ENCODE data around the gene SLC25A25.
"Not testable (repeated sequence)": the region's sequence is repeated elsewhere in the genome, so short reads cannot be mapped to it uniquely, and the experiment has no call there.

Gene SLC25A25

DNA sequence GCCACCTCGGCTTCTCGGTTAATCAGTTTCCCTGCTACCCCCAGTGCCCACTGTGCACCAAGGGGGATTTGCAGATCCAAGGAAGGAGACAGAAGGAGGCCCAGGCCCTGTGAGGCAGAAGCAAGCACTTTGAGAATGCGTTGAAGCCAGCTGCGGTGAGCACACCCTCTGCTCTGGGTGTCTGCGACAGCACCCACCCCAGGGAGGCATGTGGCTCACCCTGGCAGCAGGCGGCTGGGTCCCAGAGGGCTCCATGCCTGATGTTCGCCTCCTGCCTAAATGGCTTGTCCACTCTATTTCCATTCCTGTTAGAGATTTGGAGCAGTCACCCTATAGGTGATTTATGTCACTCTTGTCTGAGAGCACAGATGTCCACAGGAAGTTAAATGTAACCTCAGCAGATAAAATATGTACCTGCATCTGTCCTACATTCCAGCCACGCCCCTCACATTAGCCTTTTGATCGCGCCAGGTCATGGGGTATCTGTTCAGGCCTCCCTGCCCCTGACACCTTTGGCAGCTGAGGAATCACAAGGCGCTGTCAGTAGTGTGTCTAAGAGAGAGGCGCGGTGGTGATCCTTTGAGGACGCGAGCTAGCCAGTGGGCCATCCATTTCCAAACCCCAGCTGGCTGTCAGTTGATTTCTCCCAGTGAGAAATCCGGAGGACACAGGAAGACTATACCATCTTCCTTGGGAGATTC, 31.3 kb downstream of the SLC25A25 start:
- no peak for DNase-seq

DNA sequence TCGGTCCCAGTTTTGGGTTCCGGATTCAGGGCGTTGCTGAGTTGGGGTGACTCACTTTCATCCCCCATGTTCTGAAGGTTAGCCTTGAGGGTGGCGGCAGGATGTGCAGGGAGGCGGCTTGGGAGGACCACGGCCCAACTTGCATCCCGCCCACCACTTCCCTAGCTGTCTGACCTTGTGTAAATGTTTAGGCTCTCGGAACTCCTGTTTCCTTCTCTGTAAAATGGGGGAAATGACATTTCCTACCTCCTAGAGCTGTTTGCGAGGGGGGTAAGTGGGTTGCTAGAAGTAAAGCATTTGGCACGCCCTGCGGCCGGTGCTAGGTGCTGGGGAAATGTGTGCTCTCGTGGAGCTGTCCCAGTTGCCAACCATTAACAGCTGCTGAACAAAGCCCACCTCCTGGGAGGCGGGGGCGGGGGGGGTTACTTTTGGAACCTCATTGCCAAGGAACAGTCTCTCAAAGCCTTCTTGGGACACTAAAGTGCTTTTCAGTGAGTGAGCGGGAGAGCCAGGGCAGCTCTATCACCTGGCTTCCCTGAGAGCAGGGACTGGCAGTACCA, 32.0 kb downstream of the SLC25A25 start:
- DNase-seq, result no peak

DNA sequence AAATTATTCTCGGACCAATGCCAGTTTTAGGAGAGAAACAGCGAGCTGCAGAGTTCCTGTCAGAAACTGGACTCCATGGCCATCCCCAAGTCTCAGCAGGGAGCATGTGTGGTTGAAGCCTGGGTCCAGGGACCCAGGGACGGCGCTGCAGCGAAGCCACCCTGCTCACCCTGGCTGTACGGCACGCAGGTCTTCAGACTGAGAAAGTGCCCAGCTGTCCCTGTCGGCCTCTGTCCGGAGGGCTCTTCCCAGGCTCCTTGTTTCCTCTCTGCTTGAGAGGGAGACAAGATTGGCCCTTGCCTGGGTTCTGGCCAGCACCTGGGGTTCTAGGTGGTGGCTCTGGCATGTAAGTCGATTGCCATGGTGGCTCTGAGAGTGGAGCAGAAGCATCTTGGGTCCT, 32.5 kb downstream of the SLC25A25 start:
- DNase-seq, result no peak

DNA sequence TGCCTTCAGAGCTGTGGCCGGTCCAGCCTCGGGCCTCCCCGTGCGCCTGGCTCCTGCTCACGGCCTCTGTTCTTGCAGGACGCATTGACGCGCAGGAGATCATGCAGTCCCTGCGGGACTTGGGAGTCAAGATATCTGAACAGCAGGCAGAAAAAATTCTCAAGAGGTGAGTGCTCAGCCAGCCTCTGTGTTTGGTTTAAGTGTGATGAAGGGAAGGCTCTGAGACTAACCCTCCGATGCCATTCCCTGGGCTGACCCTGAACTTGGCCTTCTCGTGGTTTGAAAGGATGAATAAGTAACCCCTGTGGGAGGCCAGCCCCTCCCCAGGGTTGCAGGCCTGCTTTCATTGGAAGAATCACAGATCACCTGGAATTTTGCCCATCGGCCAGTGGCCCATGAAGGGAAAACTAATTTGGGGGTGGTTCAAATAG, 33.2 kb downstream of the SLC25A25 start:
- DNase-seq, result no peak

DNA sequence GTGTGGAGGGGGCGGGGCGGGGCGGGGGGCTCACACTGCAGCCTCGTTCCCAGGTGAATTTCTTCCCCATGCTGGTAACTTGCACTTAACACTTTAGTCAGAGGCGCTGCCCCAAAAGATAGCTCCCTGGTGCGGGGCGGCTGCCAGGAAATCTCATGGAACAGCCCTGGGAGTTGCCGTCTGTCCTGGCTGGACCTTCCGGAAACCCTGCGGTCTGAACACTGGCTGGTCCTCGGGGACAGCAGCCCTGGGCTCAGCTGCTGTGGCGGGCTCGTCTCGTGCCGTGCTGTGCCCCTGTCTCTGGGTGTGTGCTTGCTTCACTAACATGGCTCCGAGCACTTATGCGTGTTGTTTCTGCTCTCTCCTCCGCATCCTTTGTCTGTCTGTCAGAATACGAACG, 33.7 kb downstream of the SLC25A25 start:
- no peak for DNase-seq

DNA sequence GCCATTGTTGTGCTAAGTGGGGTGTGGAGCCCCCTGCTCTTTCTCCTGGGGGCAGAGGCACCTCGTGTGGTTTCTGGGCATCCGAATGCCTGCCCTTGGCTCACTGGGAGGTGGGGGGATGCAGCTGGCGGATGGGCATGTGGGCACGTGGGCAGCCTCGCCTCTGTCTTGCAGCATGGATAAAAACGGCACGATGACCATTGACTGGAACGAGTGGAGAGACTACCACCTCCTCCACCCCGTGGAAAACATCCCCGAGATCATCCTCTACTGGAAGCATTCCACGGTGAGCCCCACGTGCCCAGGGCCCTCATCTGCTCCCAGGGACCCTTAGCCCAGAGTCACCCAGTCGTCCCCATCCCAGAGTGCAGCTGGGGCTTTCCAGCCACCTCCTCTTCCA, 34.2 kb downstream of the SLC25A25 start:
- no peak for DNase-seq

DNA sequence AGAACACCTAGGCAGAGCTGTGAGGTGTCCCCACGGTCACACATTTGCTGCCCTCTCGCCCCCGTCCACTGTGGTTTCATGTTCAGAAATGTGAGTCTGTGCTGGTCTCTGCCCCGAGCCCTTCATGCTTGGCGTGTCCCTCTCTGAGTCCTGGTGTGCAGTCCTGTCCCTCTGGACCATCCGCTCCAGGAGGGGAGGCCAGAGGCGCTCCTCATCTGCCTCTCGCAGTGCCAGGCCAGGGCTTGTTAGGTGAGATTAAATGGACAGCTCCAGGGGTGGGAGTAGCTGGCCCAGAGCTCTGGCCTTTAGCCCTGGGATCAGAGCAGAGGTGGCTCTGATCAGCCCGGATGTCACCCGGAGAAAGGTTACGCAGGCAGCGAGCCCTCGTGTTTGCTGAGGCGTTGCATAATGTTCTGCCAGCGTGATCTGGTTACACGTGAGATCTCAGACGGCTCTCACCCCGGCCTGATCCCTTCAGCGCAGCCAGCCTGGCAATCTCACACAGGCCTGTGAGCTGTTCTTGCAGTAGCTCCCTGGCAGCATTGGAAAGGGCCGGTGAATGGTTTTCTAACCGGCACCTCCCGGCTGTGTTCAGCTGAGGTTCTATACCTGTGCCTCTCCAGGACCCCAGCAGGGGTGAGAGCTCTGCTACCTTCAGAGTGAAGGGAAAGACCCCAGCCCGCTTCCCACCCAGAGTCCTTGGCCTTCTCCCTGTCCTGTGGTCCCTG, 35.0 kb downstream of the SLC25A25 start:
- DNase-seq, result no peak

DNA sequence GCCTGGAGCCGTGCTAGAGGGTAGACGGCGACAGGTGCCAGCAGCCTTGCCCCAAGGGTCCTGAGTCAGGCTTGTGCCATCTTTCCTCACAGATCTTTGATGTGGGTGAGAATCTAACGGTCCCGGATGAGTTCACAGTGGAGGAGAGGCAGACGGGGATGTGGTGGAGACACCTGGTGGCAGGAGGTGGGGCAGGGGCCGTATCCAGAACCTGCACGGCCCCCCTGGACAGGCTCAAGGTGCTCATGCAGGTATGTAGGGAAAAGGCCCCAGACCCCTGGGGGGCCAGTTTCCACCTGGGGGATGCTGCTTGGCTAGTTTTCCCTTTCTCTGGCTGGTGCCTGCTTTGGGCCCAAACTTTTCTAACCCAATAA, 35.5 kb downstream of the SLC25A25 start:
- no peak for DNase-seq

DNA sequence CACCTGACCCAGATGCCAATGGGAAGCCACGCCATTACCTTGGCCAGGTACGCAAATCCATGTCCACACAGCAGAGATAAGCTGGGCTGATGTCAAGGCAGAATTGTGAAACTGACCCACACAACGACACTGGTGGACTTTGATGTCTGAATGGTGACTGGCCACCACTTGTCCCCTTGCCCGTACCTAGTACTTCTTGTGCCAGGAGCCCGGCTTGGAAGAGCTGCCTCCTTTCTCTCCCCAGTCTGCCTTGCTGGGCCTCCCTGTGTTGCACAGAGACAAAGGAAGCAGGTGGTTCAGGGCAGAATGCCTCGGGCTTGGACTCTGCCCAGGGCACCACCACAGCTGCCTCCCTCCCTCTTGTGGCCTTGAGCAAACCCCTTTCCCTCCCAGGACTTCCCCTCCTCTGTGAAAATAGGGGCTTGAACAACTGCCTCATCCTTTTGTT, 36.2 kb downstream of the SLC25A25 start:
- no peak for DNase-seq

DNA sequence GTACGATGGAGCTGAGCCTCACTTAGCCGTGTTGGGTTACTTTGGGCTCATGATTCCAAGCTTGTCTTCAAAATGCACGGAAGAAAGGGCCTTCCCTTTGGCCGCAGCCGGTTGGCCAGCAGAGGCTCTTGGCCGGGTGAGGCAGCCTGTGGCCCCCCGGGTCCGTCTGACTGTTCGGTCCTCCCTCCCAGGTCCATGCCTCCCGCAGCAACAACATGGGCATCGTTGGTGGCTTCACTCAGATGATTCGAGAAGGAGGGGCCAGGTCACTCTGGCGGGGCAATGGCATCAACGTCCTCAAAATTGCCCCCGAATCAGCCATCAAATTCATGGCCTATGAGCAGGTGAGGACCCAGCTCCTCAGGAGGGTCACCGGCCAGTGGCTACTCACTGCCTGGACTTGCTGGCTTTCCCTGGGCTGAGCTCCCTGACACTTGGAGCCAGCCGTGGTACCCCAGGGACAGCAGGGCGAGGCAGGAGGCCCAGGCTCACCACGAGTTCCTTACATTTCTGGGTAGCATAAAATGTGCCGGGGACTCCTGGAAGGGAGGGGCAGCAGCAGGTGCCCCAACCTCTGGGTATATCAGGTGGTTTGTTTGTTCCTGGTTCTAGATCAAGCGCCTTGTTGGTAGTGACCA, 37.6 kb downstream of the SLC25A25 start:
- DNase-seq, result no peak

DNA sequence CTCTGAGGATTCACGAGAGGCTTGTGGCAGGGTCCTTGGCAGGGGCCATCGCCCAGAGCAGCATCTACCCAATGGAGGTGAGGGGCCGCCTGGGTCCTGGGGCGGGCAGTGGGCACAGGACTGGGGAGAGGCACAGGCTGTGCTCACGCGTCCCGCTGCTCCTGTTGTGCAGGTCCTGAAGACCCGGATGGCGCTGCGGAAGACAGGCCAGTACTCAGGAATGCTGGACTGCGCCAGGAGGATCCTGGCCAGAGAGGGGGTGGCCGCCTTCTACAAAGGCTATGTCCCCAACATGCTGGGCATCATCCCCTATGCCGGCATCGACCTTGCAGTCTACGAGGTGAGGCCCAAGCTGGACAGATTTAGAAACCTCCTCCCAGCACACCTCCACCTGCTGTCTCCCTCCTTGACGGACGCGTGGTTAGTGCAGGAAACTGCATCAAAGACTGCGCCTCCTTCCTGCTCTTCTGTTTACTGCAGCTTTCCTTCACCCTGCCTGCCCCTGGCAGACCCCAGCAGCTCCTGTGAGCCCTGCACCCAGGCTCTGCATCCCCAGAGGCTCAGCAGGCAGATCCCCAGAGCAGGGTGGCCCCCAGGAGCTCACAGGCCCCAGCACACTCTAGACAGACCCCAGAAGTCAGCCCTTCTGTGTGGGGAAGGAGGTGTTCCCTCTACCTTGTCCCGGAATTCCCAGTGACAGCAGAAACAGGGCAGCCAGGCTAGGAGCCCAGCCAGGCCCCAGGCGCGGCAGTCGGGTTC, 38.3 kb downstream of the SLC25A25 start:
- no peak for DNase-seq

DNA sequence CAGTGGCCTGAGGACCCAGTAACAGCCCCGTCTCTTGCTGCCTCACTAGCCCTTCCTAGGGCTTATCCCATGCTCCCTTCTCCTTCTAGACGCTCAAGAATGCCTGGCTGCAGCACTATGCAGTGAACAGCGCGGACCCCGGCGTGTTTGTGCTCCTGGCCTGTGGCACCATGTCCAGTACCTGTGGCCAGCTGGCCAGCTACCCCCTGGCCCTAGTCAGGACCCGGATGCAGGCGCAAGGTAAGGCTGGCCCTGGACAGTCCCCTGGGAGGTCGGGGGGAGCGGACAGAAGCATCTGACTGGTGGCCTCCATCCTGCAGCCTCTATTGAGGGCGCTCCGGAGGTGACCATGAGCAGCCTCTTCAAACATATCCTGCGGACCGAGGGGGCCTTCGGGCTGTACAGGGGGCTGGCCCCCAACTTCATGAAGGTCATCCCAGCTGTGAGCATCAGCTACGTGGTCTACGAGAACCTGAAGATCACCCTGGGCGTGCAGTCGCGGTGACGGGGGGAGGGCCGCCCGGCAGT, 39.0 kb downstream of the SLC25A25 start:
- DNase-seq, result no peak

DNA sequence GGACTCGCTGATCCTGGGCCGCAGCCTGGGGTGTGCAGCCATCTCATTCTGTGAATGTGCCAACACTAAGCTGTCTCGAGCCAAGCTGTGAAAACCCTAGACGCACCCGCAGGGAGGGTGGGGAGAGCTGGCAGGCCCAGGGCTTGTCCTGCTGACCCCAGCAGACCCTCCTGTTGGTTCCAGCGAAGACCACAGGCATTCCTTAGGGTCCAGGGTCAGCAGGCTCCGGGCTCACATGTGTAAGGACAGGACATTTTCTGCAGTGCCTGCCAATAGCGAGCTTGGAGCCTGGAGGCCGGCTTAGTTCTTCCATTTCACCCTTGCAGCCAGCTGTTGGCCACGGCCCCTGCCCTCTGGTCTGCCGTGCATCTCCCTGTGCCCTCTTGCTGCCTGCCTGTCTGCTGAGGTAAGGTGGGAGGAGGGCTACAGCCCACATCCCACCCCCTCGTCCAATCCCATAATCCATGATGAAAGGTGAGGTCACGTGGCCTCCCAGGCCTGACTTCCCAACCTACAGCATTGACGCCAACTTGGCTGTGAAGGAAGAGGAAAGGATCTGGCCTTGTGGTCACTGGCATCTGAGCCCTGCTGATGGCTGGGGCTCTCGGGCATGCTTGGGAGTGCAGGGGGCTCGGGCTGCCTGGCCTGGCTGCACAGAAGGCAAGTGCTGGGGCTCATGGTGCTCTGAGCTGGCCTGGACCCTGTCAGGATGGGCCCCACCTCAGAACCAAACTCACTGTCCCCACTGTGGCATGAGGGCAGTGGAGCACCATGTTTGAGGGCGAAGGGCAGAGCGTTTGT, 39.6 kb downstream of the SLC25A25 start:
- DNase-seq, result no peak

DNA sequence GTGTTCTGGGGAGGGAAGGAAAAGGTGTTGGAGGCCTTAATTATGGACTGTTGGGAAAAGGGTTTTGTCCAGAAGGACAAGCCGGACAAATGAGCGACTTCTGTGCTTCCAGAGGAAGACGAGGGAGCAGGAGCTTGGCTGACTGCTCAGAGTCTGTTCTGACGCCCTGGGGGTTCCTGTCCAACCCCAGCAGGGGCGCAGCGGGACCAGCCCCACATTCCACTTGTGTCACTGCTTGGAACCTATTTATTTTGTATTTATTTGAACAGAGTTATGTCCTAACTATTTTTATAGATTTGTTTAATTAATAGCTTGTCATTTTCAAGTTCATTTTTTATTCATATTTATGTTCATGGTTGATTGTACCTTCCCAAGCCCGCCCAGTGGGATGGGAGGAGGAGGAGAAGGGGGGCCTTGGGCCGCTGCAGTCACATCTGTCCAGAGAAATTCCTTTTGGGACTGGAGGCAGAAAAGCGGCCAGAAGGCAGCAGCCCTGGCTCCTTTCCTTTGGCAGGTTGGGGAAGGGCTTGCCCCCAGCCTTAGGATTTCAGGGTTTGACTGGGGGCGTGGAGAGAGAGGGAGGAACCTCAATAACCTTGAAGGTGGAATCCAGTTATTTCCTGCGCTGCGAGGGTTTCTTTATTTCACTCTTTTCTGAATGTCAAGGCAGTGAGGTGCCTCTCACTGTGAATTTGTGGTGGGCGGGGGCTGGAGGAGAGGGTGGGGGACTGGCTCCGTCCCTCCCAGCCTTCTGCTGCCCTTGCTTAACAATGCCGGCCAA, 40.4 kb downstream of the SLC25A25 start:
- no peak for DNase-seq

DNA sequence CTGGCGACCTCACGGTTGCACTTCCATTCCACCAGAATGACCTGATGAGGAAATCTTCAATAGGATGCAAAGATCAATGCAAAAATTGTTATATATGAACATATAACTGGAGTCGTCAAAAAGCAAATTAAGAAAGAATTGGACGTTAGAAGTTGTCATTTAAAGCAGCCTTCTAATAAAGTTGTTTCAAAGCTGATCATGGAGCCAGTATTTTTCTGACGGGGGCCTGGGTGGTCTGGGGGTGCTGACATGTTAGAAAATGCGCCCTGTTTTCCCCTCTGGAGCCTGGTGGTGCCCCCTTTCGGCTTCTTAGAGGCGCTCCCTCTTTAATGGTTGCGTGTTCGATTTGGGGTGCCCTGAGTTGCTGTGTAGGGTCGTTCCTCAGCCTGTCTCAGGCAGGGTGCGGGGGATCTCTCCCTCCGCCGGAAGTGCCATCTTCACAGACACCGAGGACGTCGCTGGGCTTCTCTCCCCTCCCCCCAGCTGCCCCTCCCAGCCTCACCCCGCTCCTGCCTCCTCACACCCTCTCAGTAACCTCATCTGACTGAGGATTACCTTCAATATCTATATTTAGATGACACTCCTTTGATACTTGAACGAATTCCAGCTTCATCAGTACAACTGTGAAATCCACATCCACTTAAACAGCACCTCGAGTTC, 41.1 kb downstream of the SLC25A25 start:
- DNase-seq, result no peak

DNA sequence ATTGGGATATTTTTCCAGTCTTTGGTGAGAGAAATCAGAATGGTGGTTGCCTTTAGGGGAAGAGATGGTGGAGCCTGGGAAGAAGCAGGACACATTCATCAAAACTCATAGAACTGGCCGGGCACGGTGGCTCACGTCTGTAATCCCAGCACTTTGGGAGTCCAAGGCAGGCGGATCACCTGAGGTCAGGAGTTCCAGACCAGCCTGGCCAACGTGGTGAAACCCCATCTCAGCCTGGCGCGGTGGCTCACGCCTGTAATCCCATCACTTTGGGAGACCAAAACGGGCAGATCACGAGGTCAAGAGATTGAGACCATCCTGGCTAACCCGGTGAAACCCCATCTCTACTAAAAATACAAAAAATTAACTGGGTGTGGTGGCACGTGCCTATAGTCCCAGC, 43.7 kb downstream of the SLC25A25 start:
- not testable (repeated sequence) for DNase-seq

DNA sequence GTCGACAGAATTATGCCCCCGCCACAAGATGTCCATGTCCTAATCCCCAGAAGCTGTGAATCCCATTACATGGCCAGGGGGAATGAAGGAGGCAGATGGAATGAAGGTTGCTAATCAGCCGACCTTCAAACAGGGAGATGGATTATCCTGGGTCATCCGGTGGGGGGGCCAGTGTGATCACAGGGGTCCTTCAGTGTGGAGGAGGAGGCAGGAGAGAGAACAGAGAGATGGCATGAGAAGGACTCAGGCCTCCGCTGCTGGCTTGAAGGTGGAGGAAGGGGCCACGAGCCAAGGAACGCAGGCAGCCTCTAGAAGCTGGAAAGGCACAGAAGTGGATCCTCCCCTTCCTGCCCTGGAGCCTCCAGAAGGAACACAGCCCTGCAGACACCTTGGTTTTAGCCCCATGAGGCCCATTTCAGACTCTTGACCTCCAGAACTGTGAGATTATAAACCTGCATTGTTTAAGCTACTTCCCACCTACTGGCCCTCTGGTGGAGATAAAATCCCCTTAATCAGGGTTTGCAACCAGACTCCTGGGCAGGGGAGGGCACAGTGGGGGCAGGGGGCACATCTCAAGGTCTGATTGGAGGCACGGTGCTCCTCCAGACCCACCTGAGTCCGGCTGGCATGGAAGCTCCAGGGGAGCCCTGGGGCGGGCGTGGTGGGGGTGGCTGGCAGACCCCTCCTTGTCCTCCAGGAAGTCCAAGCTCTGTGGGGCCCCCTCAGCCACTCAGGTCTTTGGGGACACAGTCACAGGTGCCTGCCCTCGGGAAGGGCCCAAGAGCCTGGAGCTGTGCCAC, 45.7 kb downstream of the SLC25A25 start:
- DNase-seq, result no peak

DNA sequence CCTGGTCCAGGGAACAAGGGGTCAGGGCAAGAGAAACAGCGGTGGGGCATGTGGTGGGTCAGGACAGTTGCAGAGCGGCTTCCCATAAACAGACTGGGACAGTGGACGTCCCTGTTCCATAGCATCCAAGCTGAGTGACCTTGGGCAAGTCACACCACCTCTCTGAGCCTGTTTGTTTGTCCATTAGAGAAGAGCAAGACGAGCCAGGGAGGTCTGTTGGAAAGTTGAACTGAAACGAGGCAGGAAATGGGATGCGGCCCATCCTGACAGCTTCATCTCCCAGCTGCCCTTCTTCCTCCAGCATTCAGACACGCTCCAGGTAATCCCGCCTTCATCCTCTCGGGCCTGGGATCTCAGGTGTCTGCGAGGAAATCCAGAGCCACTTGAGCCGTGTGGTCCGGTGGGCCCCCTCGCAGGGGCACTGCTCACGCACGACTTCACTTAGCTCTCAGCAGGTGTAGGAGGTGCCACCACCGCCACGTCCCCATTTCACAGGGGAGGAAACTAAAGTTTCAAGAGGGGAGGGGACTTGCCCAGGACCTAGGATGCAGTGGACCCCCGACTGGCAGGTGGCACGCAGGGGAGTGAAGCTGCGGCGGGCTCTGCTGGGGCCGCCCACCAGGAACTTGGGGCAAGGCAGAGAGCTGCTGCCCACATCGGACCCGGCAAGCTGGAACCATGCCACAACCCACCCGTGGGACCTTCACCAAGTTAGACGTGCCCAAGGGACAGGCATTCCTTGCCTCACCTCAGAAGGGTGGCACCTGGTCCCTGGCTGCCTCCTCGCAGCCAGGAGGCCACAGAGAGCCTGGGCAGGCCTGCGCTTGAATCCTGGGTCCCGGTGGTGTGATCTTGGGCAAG, 46.5 kb downstream of the SLC25A25 start:
- DNase-seq, result no peak
